Pancreas (tissue), 10 donors: Measurements from ENCODE around the gene RNU5B-1. TPM values are rescaled to one million over a fixed set of nuclear protein-coding genes. Genes with fewer than 3 reads are reported as not detected.
A peak's percentile ranks its signal among the peaks of the same experiment; 100 is the strongest.

Experiments used
- ATAC-seq, 4 donors: fragments of 200-7000 bp; cut with Tn5 transposase; one replicate each; pipeline versions ENCODE4 v1.8.0 to v1.9.1; 2020; ENCODE audit warnings: mild to moderate bottlenecking in 4 of 4, moderate library complexity in 4 of 4
- DNase-seq, 6 donors: peaks; one replicate each; pipeline ENCODE4 v3.0.0-alpha.2; 2020
- FAIRE-seq: peaks from 2 replicates; lab custom pipeline; 2012; peaks lifted over from hg19 to GRCh38; lab: Jason Lieb, UNC
- H3K27ac ChIP-seq, 4 donors: fragments of 200-600 bp; sonication (generic); 1 replicate in 3 of 4; 2 replicates in 1 of 4; pipeline versions ENCODE4 v1.5.0 to v1.8.0; 2020
- H3K27me3 ChIP-seq, 4 donors: fragments of 200-600 bp; one replicate each; pipeline ENCODE4 v1.8.0; 2021
- H3K36me3 ChIP-seq, 3 donors: fragments of 200-600 bp; sonication (generic) in 1 of 3; one replicate each; pipeline versions ENCODE4 v1.5.0 to v1.8.0; 2020 to 2021
- H3K4me1 ChIP-seq, 3 donors: fragments of 200-600 bp; one replicate each; pipeline ENCODE4 v1.8.0; 2021
- H3K4me3 ChIP-seq, 4 donors: fragments of 200-600 bp; sonication (generic) in 2 of 4; one replicate each; pipeline versions ENCODE4 v1.5.0 to v1.8.0; 2020 to 2021
- H3K9me3 ChIP-seq, 4 donors: fragments of 200-600 bp; one replicate each; pipeline ENCODE4 v1.8.0; 2021
- WGBS, 2 donors: extraction: QIAGEN DNeasy Blood & Tissue Kit; methylation state at CpG; one replicate each; pipeline ENCODE4 v1.1.7; 2013; 5-methylcytosine and 5-hydroxymethylcytosine counted together
- intact Hi-C, 3 donors: fragments of 100-400 bp; cut with DNase I; formaldehyde crosslinking; loops; one replicate each; pipeline versions ENCODE4 v1.11.1 to v1.14.2; 2022
- polyA plus RNA-seq, 2 donors: library from polyadenylated mRNA; stranded (reverse); fragments of 200-250 nt; gene quantifications; one replicate each; pipeline ENCODE4 v1.2.3, GENCODE V29; 2013
- total RNA-seq, 6 donors: library from RNA; stranded (reverse); fragmentation: NEBNext Ultra II Directional in 4 of 6; extraction: Animal tissue kit (Norgen Biotek cat#: 25700) in 4 of 6; gene quantifications; one replicate each; pipeline versions ENCODE4 v1.2.1 to v1.2.4, GENCODE V29; 2021 to 2023
- TF ChIP-seq, protein P1 (sequence below), 4 donors: fragments of 200-600 bp; sonication (generic) in 3 of 4; IDR thresholded peaks; one replicate each; pipeline versions ENCODE4 v1.5.0 to v1.8.0; 2021; ENCODE audit warnings: antibody characterized with exemption in 4 of 4
- donor health status: healthy with polysubstance abuse.
- donor health status: DM: no; HTN: no; CAD: no; lungs with moderate emphysema.
- donor health status: DM: no; HTN: no; CAD: no.
- donor health status: control.
- donor health status: control.
- donor health status: Bipolar disorder and iron deficiency.
- donor health status: DM: yes; HTN: yes; CAD: no.
- donor health status: DM: no; HTN: no; CAD: no.
- donor health status: DM: no; HTN: no; CAD: no.
- donor health status: DM: yes; HTN: yes; CAD: no.

The RNU5B-1 gene
- total and polyA plus RNA-seq, 8 donors: 10.5 to 21.8 (median 21.6) TPM; not detected in 5

DNA sequence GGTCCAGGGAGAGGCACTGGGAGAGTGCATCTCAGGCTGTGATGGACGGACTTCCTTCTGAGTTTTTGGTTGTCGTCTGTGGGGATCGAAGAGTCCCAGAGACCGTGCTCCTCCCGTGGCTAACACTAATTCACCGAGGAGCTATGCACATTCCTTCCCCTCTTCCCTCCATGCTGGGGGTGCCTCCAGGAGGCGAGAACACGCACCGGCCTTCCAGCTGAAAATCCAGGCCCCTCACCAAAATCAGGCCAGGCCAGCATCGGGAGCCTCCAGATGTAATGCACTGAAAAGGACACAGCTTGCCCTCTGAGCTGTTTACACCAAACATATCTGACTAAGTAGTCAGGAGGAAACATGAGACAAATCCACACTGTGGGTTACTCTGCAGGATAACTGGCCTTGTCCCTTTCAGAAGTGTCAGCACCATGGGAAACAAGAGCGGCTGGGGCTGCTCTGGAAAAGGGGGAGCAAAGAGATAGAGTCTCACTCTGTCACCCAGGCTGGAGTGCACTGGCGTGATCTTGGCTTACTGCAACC is 5.5 kb downstream of the RNU5B-1 start:
- no peaks in the 10 kb centered on the region for H3K9me3 ChIP-seq
- intact Hi-C loops: loop anchor here in 1 of 3 donors (10.0 kb wide), 1 partner anchor 75 kb away; no protein-coding TSS in a partner anchor
- no peak overlapping the region for H3K4me3 ChIP-seq
- FAIRE-seq (no peak), ATAC-seq (no peak), DNase-seq (no peak)
- 84 to 87% methylated on average over 12 of the region's 12 CpGs for WGBS, 2 donors
- TF ChIP-seq, protein P1, sequence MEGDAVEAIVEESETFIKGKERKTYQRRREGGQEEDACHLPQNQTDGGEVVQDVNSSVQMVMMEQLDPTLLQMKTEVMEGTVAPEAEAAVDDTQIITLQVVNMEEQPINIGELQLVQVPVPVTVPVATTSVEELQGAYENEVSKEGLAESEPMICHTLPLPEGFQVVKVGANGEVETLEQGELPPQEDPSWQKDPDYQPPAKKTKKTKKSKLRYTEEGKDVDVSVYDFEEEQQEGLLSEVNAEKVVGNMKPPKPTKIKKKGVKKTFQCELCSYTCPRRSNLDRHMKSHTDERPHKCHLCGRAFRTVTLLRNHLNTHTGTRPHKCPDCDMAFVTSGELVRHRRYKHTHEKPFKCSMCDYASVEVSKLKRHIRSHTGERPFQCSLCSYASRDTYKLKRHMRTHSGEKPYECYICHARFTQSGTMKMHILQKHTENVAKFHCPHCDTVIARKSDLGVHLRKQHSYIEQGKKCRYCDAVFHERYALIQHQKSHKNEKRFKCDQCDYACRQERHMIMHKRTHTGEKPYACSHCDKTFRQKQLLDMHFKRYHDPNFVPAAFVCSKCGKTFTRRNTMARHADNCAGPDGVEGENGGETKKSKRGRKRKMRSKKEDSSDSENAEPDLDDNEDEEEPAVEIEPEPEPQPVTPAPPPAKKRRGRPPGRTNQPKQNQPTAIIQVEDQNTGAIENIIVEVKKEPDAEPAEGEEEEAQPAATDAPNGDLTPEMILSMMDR (IDR thresholded peaks at IDR 0.05): no peak
- H3K4me1 ChIP-seq: no peaks in the 10 kb centered on the region
- no peaks in the 10 kb centered on the region for H3K36me3 ChIP-seq
- H3K27ac ChIP-seq: no peak overlapping the region
- no peaks in the 10 kb centered on the region for H3K27me3 ChIP-seq

DNA sequence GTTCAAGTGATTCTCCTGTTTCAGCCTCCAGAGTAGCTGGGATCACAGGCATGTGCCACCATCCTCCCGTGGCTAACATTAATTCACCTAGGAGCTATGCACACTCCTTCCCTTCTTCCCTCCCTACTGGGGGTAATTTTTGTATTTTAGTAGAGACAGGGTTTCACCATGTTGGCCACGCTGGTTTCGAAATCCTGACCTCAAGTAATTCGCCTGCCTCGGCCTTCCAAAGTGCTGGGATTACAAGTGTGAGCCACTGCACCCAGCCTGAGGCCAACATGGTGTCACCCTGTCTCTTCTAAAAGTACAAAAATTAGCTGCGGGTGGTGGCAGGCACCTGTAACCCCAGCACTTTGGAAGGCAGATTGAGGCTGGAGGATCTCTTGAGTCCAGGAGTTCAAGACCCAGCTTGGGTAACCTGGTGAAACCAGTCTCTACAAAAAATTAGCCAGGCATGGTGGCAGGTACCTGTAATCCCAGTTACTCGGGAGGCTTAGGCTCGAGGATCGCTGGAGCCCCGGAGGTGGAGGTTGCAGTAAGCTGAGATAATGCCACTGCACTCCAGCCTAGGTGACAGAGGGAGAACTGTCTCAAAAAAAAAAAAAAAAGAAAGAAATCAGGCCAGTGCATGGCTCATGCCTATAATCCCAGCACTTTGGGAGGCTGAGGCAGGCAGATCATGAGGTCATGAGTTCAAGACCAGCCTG is 6.1 kb downstream of the RNU5B-1 start:
- Histone ChIP-seq H3K27ac (no peak overlapping the region), H3K4me1 (no peaks in the 10 kb centered on the region), H3K4me3 (no peak overlapping the region), H3K36me3 (no peaks in the 10 kb centered on the region), H3K27me3 (no peaks in the 10 kb centered on the region), H3K9me3 (no peaks in the 10 kb centered on the region)
- intact Hi-C loops: loop anchor here in 1 of 3 donors (10.0 kb wide), 1 partner anchor 74 kb away; no protein-coding TSS in a partner anchor
- WGBS, 2 donors: 83 to 92% methylated on average over 10 of the region's 10 CpGs
- TF ChIP-seq, protein P1 (IDR thresholded peaks at IDR 0.05): no peak
- DNase-seq: no peak
- no peak for FAIRE-seq
- ATAC-seq: no peak

GRCh38 chr15:65311760-65312159 is 7.3 kb downstream of the RNU5B-1 start:
- H3K27me3 ChIP-seq: no peaks in the 10 kb centered on the region
- intact Hi-C loops: loop anchor here in 1 of 3 donors (10.0 kb wide), 1 partner anchor 73 kb away; no protein-coding TSS in a partner anchor
- ATAC-seq (no peak), FAIRE-seq (no peak), DNase-seq (no peak)
- TF ChIP-seq, protein P1 (IDR thresholded peaks at IDR 0.05): no peak
- no peak overlapping the region for H3K27ac ChIP-seq
- no peaks in the 10 kb centered on the region for H3K9me3 ChIP-seq
- no peak overlapping the region for H3K4me3 ChIP-seq
- H3K4me1 ChIP-seq: no peaks in the 10 kb centered on the region
- 34 to 41% methylated on average over 3 of the region's 3 CpGs for WGBS, 2 donors
- no peaks in the 10 kb centered on the region for H3K36me3 ChIP-seq

GRCh38 chr15:65312400-65312916 is 8.0 kb downstream of the RNU5B-1 start:
- FAIRE-seq (no peak), DNase-seq (no peak), ATAC-seq (peak in 1 of 4 donors; percentile 31)
- Histone ChIP-seq H3K4me3 (no peak overlapping the region), H3K4me1 (no peaks in the 10 kb centered on the region), H3K27ac (no peak overlapping the region), H3K9me3 (no peaks in the 10 kb centered on the region), H3K36me3 (no peaks in the 10 kb centered on the region), H3K27me3 (no peaks in the 10 kb centered on the region)
- 68 to 75% methylated on average over 11 of the region's 11 CpGs for WGBS, 2 donors
- intact Hi-C loops: loop anchor here in 1 of 3 donors (10.0 kb wide), 1 partner anchor 72 kb away; no protein-coding TSS in a partner anchor
- TF ChIP-seq, protein P1 (IDR thresholded peaks at IDR 0.05): no peak
